ENCODE measurements around the gene HYAL1.
A peak's percentile ranks its signal among the peaks of the same experiment; 100 is the strongest.

HYAL1 gene

DNA sequence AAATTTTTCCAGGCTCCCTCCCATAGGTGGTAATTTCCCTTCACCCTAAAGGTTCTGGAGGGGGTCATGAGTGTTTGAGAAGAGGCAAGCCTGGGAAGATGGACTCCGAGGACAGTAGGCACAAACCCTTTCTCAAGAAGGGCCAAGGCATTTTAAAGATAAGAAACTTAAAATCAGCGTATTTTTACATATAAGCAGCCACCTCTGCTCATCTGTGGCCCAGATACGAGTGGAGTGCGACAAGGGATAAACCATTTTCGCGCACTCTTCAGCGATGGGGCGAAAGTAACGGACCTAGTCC is 36.7 kb upstream of the HYAL1 start:
- TF ChIP-seq, protein P1, sequence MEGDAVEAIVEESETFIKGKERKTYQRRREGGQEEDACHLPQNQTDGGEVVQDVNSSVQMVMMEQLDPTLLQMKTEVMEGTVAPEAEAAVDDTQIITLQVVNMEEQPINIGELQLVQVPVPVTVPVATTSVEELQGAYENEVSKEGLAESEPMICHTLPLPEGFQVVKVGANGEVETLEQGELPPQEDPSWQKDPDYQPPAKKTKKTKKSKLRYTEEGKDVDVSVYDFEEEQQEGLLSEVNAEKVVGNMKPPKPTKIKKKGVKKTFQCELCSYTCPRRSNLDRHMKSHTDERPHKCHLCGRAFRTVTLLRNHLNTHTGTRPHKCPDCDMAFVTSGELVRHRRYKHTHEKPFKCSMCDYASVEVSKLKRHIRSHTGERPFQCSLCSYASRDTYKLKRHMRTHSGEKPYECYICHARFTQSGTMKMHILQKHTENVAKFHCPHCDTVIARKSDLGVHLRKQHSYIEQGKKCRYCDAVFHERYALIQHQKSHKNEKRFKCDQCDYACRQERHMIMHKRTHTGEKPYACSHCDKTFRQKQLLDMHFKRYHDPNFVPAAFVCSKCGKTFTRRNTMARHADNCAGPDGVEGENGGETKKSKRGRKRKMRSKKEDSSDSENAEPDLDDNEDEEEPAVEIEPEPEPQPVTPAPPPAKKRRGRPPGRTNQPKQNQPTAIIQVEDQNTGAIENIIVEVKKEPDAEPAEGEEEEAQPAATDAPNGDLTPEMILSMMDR (conservative IDR thresholded peaks at IDR 0.05; ENCODE audit: low read depth, low read length) = no peak
- no peak for DNase-seq (ENCODE audit: low read depth)
- H3K4me3 ChIP-seq (ENCODE audit: low read length) = peak overlapping the region; percentile 16

DNA sequence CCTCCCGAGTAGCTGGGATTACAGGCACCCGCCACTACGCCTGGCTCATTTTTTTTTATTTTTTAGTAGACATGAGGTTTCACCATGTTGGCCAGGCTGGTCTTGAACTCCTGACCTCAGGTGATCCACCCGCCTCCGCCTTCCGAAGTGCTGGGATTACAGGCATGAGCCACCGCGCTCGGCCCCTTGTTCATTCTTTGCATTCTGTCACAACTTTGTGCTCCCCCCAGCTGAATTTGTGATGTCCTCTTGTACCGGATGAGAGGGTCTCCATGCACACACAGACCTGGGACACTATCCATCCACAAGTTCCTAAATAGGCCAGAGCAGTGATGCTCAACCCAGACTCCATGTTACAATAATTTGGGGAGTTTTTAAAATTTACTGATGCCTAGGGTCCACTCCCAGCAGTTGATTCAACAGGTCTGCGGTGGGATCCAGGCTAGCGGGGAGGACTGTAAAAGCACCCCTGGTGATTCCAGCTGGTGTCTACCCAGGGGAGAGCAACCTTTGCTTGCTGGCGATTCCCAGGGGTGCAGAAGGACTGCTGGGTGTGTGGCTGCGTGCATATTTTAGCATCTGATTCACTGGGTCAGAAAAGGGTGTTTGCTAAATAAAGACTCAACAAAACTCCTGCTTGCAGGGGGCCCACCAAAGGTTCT is 36.2 kb upstream of the HYAL1 start:
- no peak for DNase-seq (ENCODE audit: low read depth)
- TF ChIP-seq, protein P1 (conservative IDR thresholded peaks at IDR 0.05; ENCODE audit: low read depth, low read length) = no peak
- H3K4me3 ChIP-seq (ENCODE audit: low read length) = no peak overlapping the region

DNA sequence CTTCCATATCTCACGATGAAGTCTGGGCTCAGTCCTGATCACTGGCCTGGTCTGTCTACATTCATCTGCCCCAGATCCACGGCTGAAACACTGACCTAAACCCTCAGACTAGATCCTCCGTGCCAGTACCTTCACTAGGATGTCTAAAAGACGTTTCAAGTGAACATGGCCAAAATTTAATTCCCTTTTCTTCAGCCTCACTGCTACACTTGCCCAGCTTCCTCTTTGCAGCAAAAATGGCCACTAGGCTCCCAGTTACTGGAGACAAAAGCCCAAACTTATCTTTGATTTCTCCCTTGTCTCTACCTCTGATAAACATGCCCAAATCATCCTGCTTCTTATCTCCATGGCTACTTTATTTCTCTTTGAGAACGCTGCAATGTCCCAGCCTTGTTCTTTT is 35.6 kb upstream of the HYAL1 start:
- no peak for DNase-seq (ENCODE audit: low read depth)
- TF ChIP-seq, protein P1 (conservative IDR thresholded peaks at IDR 0.05; ENCODE audit: low read depth, low read length) = no peak
- H3K4me3 ChIP-seq (ENCODE audit: low read length) = no peak overlapping the region

DNA sequence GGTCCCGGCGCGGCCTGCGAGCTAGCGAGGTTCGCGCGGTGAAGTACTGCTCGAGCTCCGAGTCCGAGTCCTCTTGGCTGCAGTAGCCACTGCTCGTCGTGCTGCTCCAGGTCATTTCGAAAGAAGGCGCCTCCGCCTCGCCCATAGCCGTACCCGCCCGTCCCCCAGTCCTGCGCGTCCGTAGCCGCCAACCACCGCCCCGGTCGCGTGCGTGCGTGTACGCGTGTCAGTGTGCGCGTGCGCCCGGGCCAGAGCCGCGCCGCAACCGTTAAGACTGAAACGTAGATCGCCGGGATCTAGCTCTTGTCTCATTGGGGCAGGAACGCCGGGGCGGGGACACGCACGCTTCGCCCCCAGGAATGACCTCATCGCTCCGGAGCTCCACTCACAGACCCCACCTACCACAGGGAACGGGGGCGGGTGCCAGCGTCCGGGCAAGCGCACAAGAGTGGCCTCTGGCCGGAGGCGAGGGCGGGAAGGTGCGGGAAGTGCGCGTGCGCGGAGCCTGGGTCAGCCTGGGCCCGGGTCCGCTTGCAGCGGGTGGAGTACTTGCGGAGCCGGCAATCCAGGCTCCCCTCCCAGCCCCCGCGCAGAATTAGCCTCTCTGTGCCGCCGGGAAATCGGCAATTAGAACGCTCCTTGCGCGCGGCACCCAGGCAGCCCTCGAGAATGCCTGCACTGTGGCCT is 33.9 kb upstream of the HYAL1 start:
- peak; percentile 95 for DNase-seq (ENCODE audit: low read depth)
- TF ChIP-seq, protein P1 (conservative IDR thresholded peaks at IDR 0.05; ENCODE audit: low read depth, low read length) = no peak

DNA sequence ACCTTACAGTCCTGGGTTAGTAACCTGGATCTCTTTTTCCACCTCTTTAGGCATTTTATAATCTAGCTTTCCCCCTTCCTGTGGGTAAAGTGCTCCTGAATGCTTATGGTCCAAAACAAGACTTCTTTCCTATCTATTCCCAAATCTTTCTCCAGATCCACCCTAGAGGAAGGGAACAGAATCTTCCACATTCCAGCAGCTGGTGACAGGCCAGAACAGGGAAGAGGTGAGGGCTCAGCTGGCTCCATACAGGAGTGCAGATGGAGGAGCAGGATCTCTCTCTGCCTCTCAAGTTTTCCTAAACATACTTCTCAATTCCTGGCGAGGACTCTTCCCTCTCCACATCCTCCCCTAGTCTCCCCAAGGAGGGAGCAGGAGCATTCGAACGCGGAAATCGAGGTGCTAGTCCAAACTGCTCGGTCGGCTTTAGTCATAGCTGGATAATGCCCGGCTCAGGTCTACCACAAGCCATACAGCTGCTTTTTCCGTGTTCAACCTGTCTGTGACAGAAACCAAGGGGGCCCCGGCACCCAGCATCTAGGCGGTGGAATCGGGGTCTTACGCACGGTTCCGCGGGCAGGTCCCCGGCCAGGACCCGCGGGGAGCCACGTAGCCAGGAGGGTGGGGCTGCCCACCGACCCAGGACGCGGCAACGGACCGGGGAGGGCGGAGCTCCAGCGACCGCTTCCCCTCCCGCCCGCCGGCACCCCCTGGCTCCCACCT is 33.2 kb upstream of the HYAL1 start:
- TF ChIP-seq, protein P1 (conservative IDR thresholded peaks at IDR 0.05; ENCODE audit: low read depth, low read length) = no peak
- peak overlapping the region; percentile 88 for H3K4me3 ChIP-seq (ENCODE audit: low read length)
- DNase-seq (ENCODE audit: low read depth) = no peak

More for the DNA sequence above, 33.9 kb upstream of the HYAL1 start:
- peak overlapping the region; percentile 88 for H3K4me3 ChIP-seq (ENCODE audit: low read length)

DNA sequence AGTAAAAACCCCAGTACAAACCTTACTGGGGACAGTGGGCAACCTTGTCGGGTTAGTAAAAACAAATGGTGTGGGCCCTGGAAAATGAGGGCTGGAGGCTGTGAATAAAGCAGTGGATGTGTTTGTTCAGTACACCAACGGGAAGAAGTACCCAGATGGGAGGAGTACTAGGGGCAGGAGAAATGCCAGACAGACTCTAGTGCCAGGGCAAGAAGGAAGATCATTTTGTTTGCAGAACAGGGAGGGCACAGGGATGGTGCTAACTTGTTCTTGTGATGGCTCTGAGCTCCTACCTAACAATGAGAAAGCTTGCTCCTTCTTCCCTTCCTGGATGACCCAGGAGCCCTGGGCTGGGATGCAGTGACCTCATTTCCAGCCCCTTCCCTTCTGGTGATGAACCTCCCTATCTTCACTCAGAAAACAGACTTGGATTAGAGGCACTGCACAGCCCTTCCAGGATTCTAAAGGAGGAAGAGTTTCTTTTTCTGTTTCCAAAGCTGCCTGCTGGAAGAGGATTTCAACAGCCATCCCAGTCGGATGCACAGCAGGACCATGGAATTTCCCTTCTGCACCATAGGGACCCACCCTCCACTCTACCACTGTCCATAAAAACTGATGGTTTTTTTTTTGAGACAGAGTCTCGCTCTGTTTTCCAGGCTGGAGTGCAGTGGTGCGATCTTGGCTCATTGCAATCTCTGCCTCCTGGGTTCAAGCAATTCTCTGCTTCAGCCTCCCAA is 31.1 kb upstream of the HYAL1 start:
- DNase-seq (ENCODE audit: low read depth) = no peak
- H3K4me3 ChIP-seq (ENCODE audit: low read length) = no peak overlapping the region
- TF ChIP-seq, protein P1 (conservative IDR thresholded peaks at IDR 0.05; ENCODE audit: low read depth, low read length) = no peak
